HEK293 (cell line): Measurements from ENCODE around the gene TASOR2.

Experiments
- EGR2 ChIP-seq: fragments of 450-650 bp; formaldehyde crosslinking; IDR thresholded peaks from 2 replicates; pipeline ENCODE4 v1.5.1; 2016; ENCODE audit warnings: low read depth, missing biosample characterization, missing genetic modification characterization
- KLF16 ChIP-seq: fragments of 450-650 bp; formaldehyde crosslinking; IDR thresholded peaks from 2 replicates; pipeline ENCODE4 v1.5.1; 2017; ENCODE audit warnings: missing biosample characterization, missing genetic modification characterization
- KLF7 ChIP-seq: fragments of 450-650 bp; formaldehyde crosslinking; IDR thresholded peaks from 2 replicates; pipeline ENCODE4 v1.5.1; 2016; ENCODE audit warnings: missing biosample characterization, missing genetic modification characterization, borderline replicate concordance
- PRDM1 ChIP-seq: fragments of 450-650 bp; formaldehyde crosslinking; IDR thresholded peaks from 2 replicates; pipeline ENCODE4; 2016; ENCODE audit warnings: missing biosample characterization, missing genetic modification characterization
- REPIN1 ChIP-seq: fragments of 450-650 bp; formaldehyde crosslinking; IDR thresholded peaks from 2 replicates; pipeline ENCODE4 v1.5.1; 2017; ENCODE audit warnings: missing biosample characterization, missing genetic modification characterization, low read depth
- SCRT2 ChIP-seq: fragments of 450-650 bp; formaldehyde crosslinking; IDR thresholded peaks from 2 replicates; pipeline ENCODE4 v1.5.1; 2016; ENCODE audit warnings: missing biosample characterization, missing genetic modification characterization
- SETDB1 ChIP-seq: IDR thresholded peaks from one replicate; pipeline ENCODE4 v1.6.1; 2017; ENCODE audit warnings: mild to moderate bottlenecking, low read length, moderate library complexity, mixed read lengths; ENCODE audit not compliant: insufficient read length
- ZBTB48 ChIP-seq: fragments of 450-650 bp; formaldehyde crosslinking; IDR thresholded peaks from 2 replicates; pipeline ENCODE4 v1.5.1; 2016; ENCODE audit warnings: missing biosample characterization, missing genetic modification characterization
- ZBTB8A ChIP-seq: fragments of 450-650 bp; formaldehyde crosslinking; IDR thresholded peaks from 2 replicates; pipeline ENCODE4 v1.5.1; 2016; ENCODE audit warnings: missing biosample characterization, missing genetic modification characterization
- ZFP3 ChIP-seq: fragments of 450-650 bp; formaldehyde crosslinking; IDR thresholded peaks from 2 replicates; pipeline ENCODE4 v1.5.1; 2016; ENCODE audit warnings: low read depth, missing biosample characterization, missing genetic modification characterization
- ZFP37 ChIP-seq: fragments of 450-650 bp; formaldehyde crosslinking; IDR thresholded peaks from 2 replicates; pipeline ENCODE4 v1.5.1; 2016; ENCODE audit warnings: missing biosample characterization, missing genetic modification characterization
- ZNF19 ChIP-seq: fragments of 450-650 bp; formaldehyde crosslinking; IDR thresholded peaks from 2 replicates; pipeline ENCODE4; 2016; ENCODE audit warnings: missing biosample characterization, missing genetic modification characterization, low read depth
- ZNF214 ChIP-seq: fragments of 450-650 bp; formaldehyde crosslinking; IDR thresholded peaks from 2 replicates; pipeline ENCODE4 v1.5.1; 2017; ENCODE audit warnings: missing biosample characterization, mild to moderate bottlenecking, missing genetic modification characterization, borderline replicate concordance
- ZNF239 ChIP-seq: fragments of 450-650 bp; formaldehyde crosslinking; IDR thresholded peaks from 2 replicates; pipeline ENCODE4 v1.5.1; 2016; ENCODE audit warnings: missing biosample characterization, missing genetic modification characterization
- ZNF24 ChIP-seq: fragments of 450-650 bp; formaldehyde crosslinking; IDR thresholded peaks from 2 replicates; pipeline ENCODE4 v1.5.1; 2016; ENCODE audit warnings: missing biosample characterization, missing genetic modification characterization
- ZNF248 ChIP-seq: fragments of 450-650 bp; formaldehyde crosslinking; IDR thresholded peaks from 2 replicates; pipeline ENCODE4 v1.5.1; 2017; ENCODE audit warnings: missing biosample characterization, missing genetic modification characterization
- ZNF324 ChIP-seq: fragments of 450-650 bp; formaldehyde crosslinking; IDR thresholded peaks from 2 replicates; pipeline ENCODE4 v1.5.1; 2016; ENCODE audit warnings: missing biosample characterization, missing genetic modification characterization
- ZNF335 ChIP-seq: fragments of 450-650 bp; formaldehyde crosslinking; conservative IDR thresholded peaks from 2 replicates; pipeline ENCODE4 v1.5.1; 2016; ENCODE audit warnings: missing biosample characterization, missing genetic modification characterization
- ZNF561 ChIP-seq: fragments of 450-650 bp; IDR thresholded peaks from 2 replicates; pipeline ENCODE4 v1.5.1; 2018; ENCODE audit warnings: missing biosample characterization, missing genetic modification characterization, borderline replicate concordance
- ZNF621 ChIP-seq: fragments of 450-650 bp; formaldehyde crosslinking; IDR thresholded peaks from 2 replicates; pipeline ENCODE4 v1.5.1; 2017; ENCODE audit warnings: missing biosample characterization, missing genetic modification characterization
- ZNF654 ChIP-seq: fragments of 450-650 bp; formaldehyde crosslinking; IDR thresholded peaks from 2 replicates; pipeline ENCODE4 v1.5.1; 2016; ENCODE audit warnings: low read depth, missing biosample characterization, missing genetic modification characterization
- ZNF707 ChIP-seq: fragments of 450-650 bp; formaldehyde crosslinking; IDR thresholded peaks from 2 replicates; pipeline ENCODE4 v1.5.1; 2016; ENCODE audit warnings: missing biosample characterization, missing genetic modification characterization
- ZNF791 ChIP-seq: fragments of 450-650 bp; formaldehyde crosslinking; IDR thresholded peaks from 2 replicates; pipeline ENCODE4 v1.5.1; 2016; ENCODE audit warnings: missing biosample characterization, missing genetic modification characterization
- ZSCAN16 ChIP-seq: fragments of 450-650 bp; formaldehyde crosslinking; IDR thresholded peaks from 2 replicates; pipeline ENCODE4 v1.5.1; 2016; ENCODE audit warnings: missing biosample characterization, missing genetic modification characterization
- TF ChIP-seq, protein P1 (sequence below): fragments of 450-650 bp; formaldehyde crosslinking; IDR thresholded peaks from 2 replicates; pipeline ENCODE4 v1.5.1; 2016; ENCODE audit warnings: missing biosample characterization, missing genetic modification characterization
- TF ChIP-seq, protein P2 (sequence below): fragments of 450-650 bp; formaldehyde crosslinking; IDR thresholded peaks from 2 replicates; pipeline ENCODE4 v1.5.1; 2016; ENCODE audit warnings: missing biosample characterization, missing genetic modification characterization
- TF ChIP-seq, protein P3 (sequence below): fragments of 450-650 bp; formaldehyde crosslinking; IDR thresholded peaks from 2 replicates; pipeline ENCODE4 v1.5.1; 2016; ENCODE audit warnings: missing biosample characterization, missing genetic modification characterization
- TF ChIP-seq, protein P4 (sequence below): fragments of 450-650 bp; formaldehyde crosslinking; IDR thresholded peaks from 2 replicates; pipeline ENCODE4 v1.5.1; 2016; ENCODE audit warnings: missing biosample characterization, missing genetic modification characterization
- TF ChIP-seq, protein P5 (sequence below): fragments of 450-650 bp; formaldehyde crosslinking; optimal IDR thresholded peaks from 2 replicates; pipeline ENCODE3; 2016; ENCODE audit warnings: missing biosample characterization, mild to moderate bottlenecking, missing genetic modification characterization
- TF ChIP-seq, protein P6 (sequence below): fragments of 450-650 bp; formaldehyde crosslinking; IDR thresholded peaks from 2 replicates; pipeline ENCODE4; 2016; ENCODE audit warnings: missing biosample characterization, missing genetic modification characterization
- TF ChIP-seq, protein P7 (sequence below): fragments of 450-650 bp; formaldehyde crosslinking; IDR thresholded peaks from 2 replicates; pipeline ENCODE4 v1.5.1; 2016; ENCODE audit warnings: missing biosample characterization, missing genetic modification characterization
- TF ChIP-seq, protein P8 (sequence below): fragments of 450-650 bp; formaldehyde crosslinking; IDR thresholded peaks from 2 replicates; pipeline ENCODE4 v1.5.1; 2016; ENCODE audit warnings: missing biosample characterization, missing genetic modification characterization

Gene TASOR2

DNA sequence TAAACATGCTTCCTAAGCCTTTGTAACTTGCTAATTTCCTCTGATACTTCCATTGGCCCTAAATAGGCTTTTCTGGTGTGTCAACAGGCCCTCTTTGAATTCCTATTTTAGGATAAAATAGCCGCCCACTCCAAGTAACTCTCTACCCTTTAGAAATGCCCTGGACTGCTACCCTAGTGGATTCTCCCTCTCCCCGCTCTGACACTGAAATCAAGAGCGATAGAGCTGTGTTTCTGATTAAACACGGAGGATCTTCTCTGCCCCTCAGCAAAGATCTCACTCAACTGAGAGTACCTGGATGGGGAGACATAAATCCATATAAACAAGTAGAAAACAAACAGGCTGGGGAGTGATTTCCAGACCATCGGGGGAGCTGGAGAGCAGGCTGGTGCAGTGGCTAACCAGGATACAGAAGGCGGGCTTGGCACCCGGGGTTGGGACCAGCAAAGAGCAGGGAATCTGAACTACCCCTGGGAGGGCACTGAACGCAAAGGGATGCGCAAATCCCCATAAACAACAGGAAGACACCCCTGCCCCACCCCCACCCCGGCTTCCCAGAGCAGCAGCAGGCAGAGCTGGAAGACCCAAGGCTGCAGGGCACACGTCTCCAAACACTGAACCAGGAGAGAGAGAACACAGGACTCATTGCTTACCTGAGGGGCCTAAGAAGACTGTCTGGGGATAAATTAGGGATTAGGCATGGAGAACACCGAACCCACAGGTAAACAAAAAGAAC, 20.8 kb upstream of the TASOR2 start (continued):
- TF ChIP-seq, protein P1, sequence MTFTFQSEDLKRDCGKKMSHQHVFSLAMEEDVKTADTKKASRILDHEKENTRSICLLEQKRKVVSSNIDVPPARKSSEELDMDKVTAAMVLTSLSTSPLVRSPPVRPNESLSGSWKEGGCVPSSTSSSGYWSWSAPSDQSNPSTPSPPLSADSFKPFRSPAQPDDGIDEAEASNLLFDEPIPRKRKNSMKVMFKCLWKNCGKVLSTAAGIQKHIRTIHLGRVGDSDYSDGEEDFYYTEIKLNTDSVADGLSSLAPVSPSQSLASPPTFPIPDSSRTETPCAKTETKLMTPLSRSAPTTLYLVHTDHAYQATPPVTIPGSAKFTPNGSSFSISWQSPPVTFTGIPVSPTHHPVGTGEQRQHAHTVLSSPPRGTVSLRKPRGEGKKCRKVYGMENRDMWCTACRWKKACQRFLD (tag by site-specific recombination): no peak
- TF ChIP-seq, protein P2, sequence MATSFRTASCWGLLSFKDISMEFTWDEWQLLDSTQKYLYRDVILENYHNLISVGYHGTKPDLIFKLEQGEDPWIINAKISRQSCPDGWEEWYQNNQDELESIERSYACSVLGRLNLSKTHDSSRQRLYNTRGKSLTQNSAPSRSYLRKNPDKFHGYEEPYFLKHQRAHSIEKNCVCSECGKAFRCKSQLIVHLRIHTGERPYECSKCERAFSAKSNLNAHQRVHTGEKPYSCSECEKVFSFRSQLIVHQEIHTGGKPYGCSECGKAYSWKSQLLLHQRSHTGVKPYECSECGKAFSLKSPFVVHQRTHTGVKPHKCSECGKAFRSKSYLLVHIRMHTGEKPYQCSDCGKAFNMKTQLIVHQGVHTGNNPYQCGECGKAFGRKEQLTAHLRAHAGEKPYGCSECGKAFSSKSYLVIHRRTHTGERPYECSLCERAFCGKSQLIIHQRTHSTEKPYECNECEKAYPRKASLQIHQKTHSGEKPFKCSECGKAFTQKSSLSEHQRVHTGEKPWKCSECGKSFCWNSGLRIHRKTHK (tag by site-specific recombination): no peak
- TF ChIP-seq KLF16 (tag by site-specific recombination): no peak
- TF ChIP-seq ZSCAN16: no peak
- no peak for TF ChIP-seq ZNF24 (tag by site-specific recombination)
- no peak for TF ChIP-seq ZNF791
- no peak for TF ChIP-seq ZNF324
- no peak for TF ChIP-seq ZNF561 (tag by site-specific recombination)
- TF ChIP-seq, protein P3, sequence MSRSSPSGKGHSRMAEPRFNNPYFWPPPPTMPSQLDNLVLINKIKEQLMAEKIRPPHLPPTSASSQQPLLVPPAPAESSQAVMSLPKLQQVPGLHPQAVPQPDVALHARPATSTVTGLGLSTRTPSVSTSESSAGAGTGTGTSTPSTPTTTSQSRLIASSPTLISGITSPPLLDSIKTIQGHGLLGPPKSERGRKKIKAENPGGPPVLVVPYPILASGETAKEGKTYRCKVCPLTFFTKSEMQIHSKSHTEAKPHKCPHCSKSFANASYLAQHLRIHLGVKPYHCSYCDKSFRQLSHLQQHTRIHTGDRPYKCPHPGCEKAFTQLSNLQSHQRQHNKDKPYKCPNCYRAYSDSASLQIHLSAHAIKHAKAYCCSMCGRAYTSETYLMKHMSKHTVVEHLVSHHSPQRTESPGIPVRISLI: no peak
- TF ChIP-seq, protein P4, sequence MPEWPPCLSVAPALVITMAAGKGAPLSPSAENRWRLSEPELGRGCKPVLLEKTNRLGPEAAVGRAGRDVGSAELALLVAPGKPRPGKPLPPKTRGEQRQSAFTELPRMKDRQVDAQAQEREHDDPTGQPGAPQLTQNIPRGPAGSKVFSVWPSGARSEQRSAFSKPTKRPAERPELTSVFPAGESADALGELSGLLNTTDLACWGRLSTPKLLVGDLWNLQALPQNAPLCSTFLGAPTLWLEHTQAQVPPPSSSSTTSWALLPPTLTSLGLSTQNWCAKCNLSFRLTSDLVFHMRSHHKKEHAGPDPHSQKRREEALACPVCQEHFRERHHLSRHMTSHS: no peak
- TF ChIP-seq KLF7: no peak
- TF ChIP-seq, protein P5, sequence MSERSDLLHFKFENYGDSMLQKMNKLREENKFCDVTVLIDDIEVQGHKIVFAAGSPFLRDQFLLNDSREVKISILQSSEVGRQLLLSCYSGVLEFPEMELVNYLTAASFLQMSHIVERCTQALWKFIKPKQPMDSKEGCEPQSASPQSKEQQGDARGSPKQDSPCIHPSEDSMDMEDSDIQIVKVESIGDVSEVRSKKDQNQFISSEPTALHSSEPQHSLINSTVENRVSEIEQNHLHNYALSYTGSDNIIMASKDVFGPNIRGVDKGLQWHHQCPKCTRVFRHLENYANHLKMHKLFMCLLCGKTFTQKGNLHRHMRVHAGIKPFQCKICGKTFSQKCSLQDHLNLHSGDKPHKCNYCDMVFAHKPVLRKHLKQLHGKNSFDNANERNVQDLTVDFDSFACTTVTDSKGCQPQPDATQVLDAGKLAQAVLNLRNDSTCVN (tag by site-specific recombination): no peak
- TF ChIP-seq ZNF707 (tag by site-specific recombination): no peak
- TF ChIP-seq SCRT2 (tag by site-specific recombination): no peak
- TF ChIP-seq PRDM1 (tag by site-specific recombination): 0 out of 2 replicates have a peak, but pooled peaks have one; percentile 44
- no peak for TF ChIP-seq ZNF248 (tag by site-specific recombination)
- TF ChIP-seq, protein P6, sequence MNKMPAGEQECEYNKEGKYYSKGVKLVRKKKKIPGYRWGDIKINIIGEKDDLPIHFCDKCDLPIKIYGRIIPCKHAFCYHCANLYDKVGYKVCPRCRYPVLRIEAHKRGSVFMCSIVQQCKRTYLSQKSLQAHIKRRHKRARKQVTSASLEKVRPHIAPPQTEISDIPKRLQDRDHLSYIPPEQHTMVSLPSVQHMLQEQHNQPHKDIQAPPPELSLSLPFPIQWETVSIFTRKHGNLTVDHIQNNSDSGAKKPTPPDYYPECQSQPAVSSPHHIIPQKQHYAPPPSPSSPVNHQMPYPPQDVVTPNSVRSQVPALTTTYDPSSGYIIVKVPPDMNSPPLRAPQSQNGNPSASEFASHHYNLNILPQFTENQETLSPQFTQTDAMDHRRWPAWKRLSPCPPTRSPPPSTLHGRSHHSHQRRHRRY (tag by site-specific recombination): no peak
- no peak for TF ChIP-seq SETDB1
- no peak for TF ChIP-seq ZFP3
- TF ChIP-seq ZBTB48 (tag by site-specific recombination): no peak
- TF ChIP-seq ZFP37 (tag by site-specific recombination): peak; percentile 100
- no peak for TF ChIP-seq ZNF239 (tag by site-specific recombination)
- no peak for TF ChIP-seq ZNF19 (tag by site-specific recombination)
- TF ChIP-seq, protein P7, sequence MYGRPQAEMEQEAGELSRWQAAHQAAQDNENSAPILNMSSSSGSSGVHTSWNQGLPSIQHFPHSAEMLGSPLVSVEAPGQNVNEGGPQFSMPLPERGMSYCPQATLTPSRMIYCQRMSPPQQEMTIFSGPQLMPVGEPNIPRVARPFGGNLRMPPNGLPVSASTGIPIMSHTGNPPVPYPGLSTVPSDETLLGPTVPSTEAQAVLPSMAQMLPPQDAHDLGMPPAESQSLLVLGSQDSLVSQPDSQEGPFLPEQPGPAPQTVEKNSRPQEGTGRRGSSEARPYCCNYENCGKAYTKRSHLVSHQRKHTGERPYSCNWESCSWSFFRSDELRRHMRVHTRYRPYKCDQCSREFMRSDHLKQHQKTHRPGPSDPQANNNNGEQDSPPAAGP (tag by site-specific recombination): no peak
- TF ChIP-seq ZNF621: no peak
- TF ChIP-seq, protein P8, sequence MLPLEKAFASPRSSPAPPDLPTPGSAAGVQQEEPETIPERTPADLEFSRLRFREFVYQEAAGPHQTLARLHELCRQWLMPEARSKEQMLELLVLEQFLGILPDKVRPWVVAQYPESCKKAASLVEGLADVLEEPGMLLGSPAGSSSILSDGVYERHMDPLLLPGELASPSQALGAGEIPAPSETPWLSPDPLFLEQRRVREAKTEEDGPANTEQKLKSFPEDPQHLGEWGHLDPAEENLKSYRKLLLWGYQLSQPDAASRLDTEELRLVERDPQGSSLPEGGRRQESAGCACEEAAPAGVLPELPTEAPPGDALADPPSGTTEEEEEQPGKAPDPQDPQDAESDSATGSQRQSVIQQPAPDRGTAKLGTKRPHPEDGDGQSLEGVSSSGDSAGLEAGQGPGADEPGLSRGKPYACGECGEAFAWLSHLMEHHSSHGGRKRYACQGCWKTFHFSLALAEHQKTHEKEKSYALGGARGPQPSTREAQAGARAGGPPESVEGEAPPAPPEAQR (tag by site-specific recombination): no peak
- no peak for TF ChIP-seq REPIN1 (tag by site-specific recombination)
- no peak for TF ChIP-seq ZNF214 (tag by site-specific recombination)
- TF ChIP-seq EGR2 (tag by site-specific recombination): no peak
- TF ChIP-seq ZBTB8A (tag by site-specific recombination): no peak
- TF ChIP-seq ZNF654 (tag by site-specific recombination): no peak
- no peak for TF ChIP-seq ZNF335 (tag by site-specific recombination)
